22Rv1 (cell line): ENCODE measurements around the gene RPP38.

Experiments
- ZFX ChIP-seq: fragments of 450-650 bp; IDR thresholded peaks from 2 replicates; pipeline ENCODE4 v1.6.1; 2017; ENCODE audit warnings: antibody characterized with exemption, borderline replicate concordance
- TF ChIP-seq, protein P1 (sequence below): fragments of 450-650 bp; IDR thresholded peaks from 2 replicates; pipeline ENCODE4 v1.5.1; 2017; ENCODE audit warnings: mild to moderate bottlenecking

DNA sequence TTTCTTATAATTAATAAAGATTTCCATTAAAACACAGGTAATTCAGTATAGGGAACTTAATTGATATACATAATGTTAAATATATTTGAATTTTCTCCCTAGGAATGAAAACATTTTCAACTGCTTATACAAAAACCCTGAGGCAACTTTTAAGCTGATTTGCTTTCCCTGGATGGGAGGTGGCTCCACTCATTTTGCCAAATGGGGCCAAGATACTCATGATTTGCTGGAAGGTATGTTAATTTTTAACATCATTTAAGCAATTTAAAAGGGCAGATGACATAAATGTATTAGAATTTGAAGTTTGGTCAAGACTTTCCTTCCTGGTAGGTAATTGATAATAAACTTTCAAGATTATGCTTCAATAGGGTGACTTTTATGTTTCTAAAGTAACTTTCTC is 47.6 kb upstream of the RPP38 start:
- TF ChIP-seq, protein P1, sequence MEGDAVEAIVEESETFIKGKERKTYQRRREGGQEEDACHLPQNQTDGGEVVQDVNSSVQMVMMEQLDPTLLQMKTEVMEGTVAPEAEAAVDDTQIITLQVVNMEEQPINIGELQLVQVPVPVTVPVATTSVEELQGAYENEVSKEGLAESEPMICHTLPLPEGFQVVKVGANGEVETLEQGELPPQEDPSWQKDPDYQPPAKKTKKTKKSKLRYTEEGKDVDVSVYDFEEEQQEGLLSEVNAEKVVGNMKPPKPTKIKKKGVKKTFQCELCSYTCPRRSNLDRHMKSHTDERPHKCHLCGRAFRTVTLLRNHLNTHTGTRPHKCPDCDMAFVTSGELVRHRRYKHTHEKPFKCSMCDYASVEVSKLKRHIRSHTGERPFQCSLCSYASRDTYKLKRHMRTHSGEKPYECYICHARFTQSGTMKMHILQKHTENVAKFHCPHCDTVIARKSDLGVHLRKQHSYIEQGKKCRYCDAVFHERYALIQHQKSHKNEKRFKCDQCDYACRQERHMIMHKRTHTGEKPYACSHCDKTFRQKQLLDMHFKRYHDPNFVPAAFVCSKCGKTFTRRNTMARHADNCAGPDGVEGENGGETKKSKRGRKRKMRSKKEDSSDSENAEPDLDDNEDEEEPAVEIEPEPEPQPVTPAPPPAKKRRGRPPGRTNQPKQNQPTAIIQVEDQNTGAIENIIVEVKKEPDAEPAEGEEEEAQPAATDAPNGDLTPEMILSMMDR: no peak
- TF ChIP-seq ZFX: no peak
